ENCODE data around the gene AFF3.

Gene AFF3, protein sequence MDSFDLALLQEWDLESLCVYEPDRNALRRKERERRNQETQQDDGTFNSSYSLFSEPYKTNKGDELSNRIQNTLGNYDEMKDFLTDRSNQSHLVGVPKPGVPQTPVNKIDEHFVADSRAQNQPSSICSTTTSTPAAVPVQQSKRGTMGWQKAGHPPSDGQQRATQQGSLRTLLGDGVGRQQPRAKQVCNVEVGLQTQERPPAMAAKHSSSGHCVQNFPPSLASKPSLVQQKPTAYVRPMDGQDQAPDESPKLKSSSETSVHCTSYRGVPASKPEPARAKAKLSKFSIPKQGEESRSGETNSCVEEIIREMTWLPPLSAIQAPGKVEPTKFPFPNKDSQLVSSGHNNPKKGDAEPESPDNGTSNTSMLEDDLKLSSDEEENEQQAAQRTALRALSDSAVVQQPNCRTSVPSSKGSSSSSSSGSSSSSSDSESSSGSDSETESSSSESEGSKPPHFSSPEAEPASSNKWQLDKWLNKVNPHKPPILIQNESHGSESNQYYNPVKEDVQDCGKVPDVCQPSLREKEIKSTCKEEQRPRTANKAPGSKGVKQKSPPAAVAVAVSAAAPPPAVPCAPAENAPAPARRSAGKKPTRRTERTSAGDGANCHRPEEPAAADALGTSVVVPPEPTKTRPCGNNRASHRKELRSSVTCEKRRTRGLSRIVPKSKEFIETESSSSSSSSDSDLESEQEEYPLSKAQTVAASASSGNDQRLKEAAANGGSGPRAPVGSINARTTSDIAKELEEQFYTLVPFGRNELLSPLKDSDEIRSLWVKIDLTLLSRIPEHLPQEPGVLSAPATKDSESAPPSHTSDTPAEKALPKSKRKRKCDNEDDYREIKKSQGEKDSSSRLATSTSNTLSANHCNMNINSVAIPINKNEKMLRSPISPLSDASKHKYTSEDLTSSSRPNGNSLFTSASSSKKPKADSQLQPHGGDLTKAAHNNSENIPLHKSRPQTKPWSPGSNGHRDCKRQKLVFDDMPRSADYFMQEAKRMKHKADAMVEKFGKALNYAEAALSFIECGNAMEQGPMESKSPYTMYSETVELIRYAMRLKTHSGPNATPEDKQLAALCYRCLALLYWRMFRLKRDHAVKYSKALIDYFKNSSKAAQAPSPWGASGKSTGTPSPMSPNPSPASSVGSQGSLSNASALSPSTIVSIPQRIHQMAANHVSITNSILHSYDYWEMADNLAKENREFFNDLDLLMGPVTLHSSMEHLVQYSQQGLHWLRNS (N-terminal part only)

DNA sequence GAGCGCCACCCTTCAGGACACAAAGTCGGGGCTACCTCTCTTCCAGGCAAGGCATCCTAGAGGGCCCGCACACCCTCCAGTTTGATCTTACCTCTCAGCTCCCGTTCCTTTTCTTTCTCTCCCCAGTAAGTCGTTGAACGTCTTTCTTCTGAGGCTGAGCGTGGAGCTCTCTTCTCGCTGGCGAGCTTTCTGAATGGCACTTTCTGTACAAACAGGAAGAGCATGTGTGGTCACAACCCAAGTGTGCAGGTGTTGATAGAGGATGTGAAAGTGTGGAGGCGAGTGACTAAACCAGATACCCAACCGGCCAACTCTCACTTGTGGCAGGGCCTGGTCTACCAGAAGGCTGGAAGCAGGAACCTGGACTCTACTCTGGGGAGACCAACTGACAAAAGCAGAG is at the start of gene AFF3:
TSS of gene AFF3 (minus strand) at position 198 of the 400 bp plus-strand sequence. CDS start 38,136 bp downstream, outside the sequence.
- H3K27ac ChIP-seq (ENCODE audit: low read depth, low read length) = no peak within 1 kb of the TSS
- H3K4me3 ChIP-seq (ENCODE audit: low read depth in 1 of 5, low read length in 5 of 5) = peak within 1 kb of the TSS in 3 of 5 donors; percentile 1 to 42 (median 32)
- no peaks in the 10 kb centered on the region for H3K9me3 ChIP-seq (ENCODE audit: control insufficient read depth in 5 of 5, low read length in 5 of 5)
- H3K27me3 ChIP-seq (ENCODE audit: control insufficient read depth in 5 of 5, insufficient read depth in 4 of 5, low read length in 5 of 5) = no peaks in the 10 kb centered on the region
- no peak within 1 kb of the TSS for H3K9ac ChIP-seq (ENCODE audit: low read length in 5 of 5)
- peaks cover 0 to 12% (median 5%) of the 10 kb centered on the region in 5 donors for H3K4me1 ChIP-seq (ENCODE audit: control insufficient read depth in 5 of 5, insufficient read depth in 5 of 5, low read length in 5 of 5)
- peaks cover 0 to 3% (median 0%) of the 10 kb centered on the region in 5 donors for H3K36me3 ChIP-seq (ENCODE audit: control insufficient read depth in 5 of 5, insufficient read depth in 5 of 5, low read length in 5 of 5)

GRCh38 chr2:100189387-100189786 is 47.0 kb upstream of the AFF3 start:
- no peak overlapping the region for H3K27ac ChIP-seq (ENCODE audit: low read depth, low read length)
- H3K4me3 ChIP-seq (ENCODE audit: low read depth in 1 of 5, low read length in 5 of 5) = no peak overlapping the region
- H3K4me1 ChIP-seq (ENCODE audit: control insufficient read depth in 5 of 5, insufficient read depth in 5 of 5, low read length in 5 of 5) = peaks cover 0 to 37% (median 31%) of the 10 kb centered on the region in 5 donors
- H3K27me3 ChIP-seq (ENCODE audit: control insufficient read depth in 5 of 5, insufficient read depth in 4 of 5, low read length in 5 of 5) = no peaks in the 10 kb centered on the region
- peaks cover 0 to 3% (median 0%) of the 10 kb centered on the region in 5 donors for H3K9me3 ChIP-seq (ENCODE audit: control insufficient read depth in 5 of 5, low read length in 5 of 5)
- H3K9ac ChIP-seq (ENCODE audit: low read length in 5 of 5) = no peak overlapping the region
- no peaks in the 10 kb centered on the region for H3K36me3 ChIP-seq (ENCODE audit: control insufficient read depth in 5 of 5, insufficient read depth in 5 of 5, low read length in 5 of 5)

- H3K9ac ChIP-seq (ENCODE audit: low read length in 5 of 5) = no peak overlapping the region
- peaks cover 0 to 39% (median 20%) of the 10 kb centered on the region in 5 donors for H3K4me1 ChIP-seq (ENCODE audit: control insufficient read depth in 5 of 5, insufficient read depth in 5 of 5, low read length in 5 of 5)
- H3K9me3 ChIP-seq (ENCODE audit: control insufficient read depth in 5 of 5, low read length in 5 of 5) = peaks cover 0 to 3% (median 0%) of the 10 kb centered on the region in 5 donors
- no peak overlapping the region for H3K27ac ChIP-seq (ENCODE audit: low read depth, low read length)
- no peak overlapping the region for H3K4me3 ChIP-seq (ENCODE audit: low read depth in 1 of 5, low read length in 5 of 5)
- no peaks in the 10 kb centered on the region for H3K36me3 ChIP-seq (ENCODE audit: control insufficient read depth in 5 of 5, insufficient read depth in 5 of 5, low read length in 5 of 5)
- no peaks in the 10 kb centered on the region for H3K27me3 ChIP-seq (ENCODE audit: control insufficient read depth in 5 of 5, insufficient read depth in 4 of 5, low read length in 5 of 5)
Observed at GRCh38 chr2:100188326-100188725, 45.9 kb upstream of the AFF3 start.

- Histone ChIP-seq H3K4me3 (ENCODE audit: low read depth in 1 of 5, low read length in 5 of 5) (no peak overlapping the region), H3K27me3 (ENCODE audit: control insufficient read depth in 5 of 5, insufficient read depth in 4 of 5, low read length in 5 of 5) (no peaks in the 10 kb centered on the region), H3K9me3 (ENCODE audit: control insufficient read depth in 5 of 5, low read length in 5 of 5) (no peaks in the 10 kb centered on the region), H3K9ac (ENCODE audit: low read length in 5 of 5) (no peak overlapping the region), H3K36me3 (ENCODE audit: control insufficient read depth in 5 of 5, insufficient read depth in 5 of 5, low read length in 5 of 5) (no peaks in the 10 kb centered on the region), H3K27ac (ENCODE audit: low read depth, low read length) (no peak overlapping the region), H3K4me1 (ENCODE audit: control insufficient read depth in 5 of 5, insufficient read depth in 5 of 5, low read length in 5 of 5) (peaks cover 3 to 31% (median 15%) of the 10 kb centered on the region in 5 donors)
Observed at GRCh38 chr2:100186126-100186525, 43.7 kb upstream of the AFF3 start.

GRCh38 chr2:100185516-100185915 is 43.1 kb upstream of the AFF3 start:
- Histone ChIP-seq H3K27me3 (ENCODE audit: control insufficient read depth in 5 of 5, insufficient read depth in 4 of 5, low read length in 5 of 5) (no peaks in the 10 kb centered on the region), H3K4me3 (ENCODE audit: low read depth in 1 of 5, low read length in 5 of 5) (no peak overlapping the region), H3K27ac (ENCODE audit: low read depth, low read length) (no peak overlapping the region), H3K4me1 (ENCODE audit: control insufficient read depth in 5 of 5, insufficient read depth in 5 of 5, low read length in 5 of 5) (peaks cover 3 to 27% (median 13%) of the 10 kb centered on the region in 5 donors), H3K36me3 (ENCODE audit: control insufficient read depth in 5 of 5, insufficient read depth in 5 of 5, low read length in 5 of 5) (no peaks in the 10 kb centered on the region), H3K9ac (ENCODE audit: low read length in 5 of 5) (no peak overlapping the region), H3K9me3 (ENCODE audit: control insufficient read depth in 5 of 5, low read length in 5 of 5) (no peaks in the 10 kb centered on the region)

- Histone ChIP-seq H3K27me3 (ENCODE audit: control insufficient read depth in 5 of 5, insufficient read depth in 4 of 5, low read length in 5 of 5) (no peaks in the 10 kb centered on the region), H3K4me3 (ENCODE audit: low read depth in 1 of 5, low read length in 5 of 5) (no peak overlapping the region), H3K9me3 (ENCODE audit: control insufficient read depth in 5 of 5, low read length in 5 of 5) (no peaks in the 10 kb centered on the region), H3K4me1 (ENCODE audit: control insufficient read depth in 5 of 5, insufficient read depth in 5 of 5, low read length in 5 of 5) (peaks cover 3 to 27% (median 13%) of the 10 kb centered on the region in 5 donors), H3K36me3 (ENCODE audit: control insufficient read depth in 5 of 5, insufficient read depth in 5 of 5, low read length in 5 of 5) (no peaks in the 10 kb centered on the region), H3K9ac (ENCODE audit: low read length in 5 of 5) (no peak overlapping the region), H3K27ac (ENCODE audit: low read depth, low read length) (no peak overlapping the region)
Observed at GRCh38 chr2:100185105-100185504, 42.7 kb upstream of the AFF3 start.

- Histone ChIP-seq H3K36me3 (ENCODE audit: control insufficient read depth in 5 of 5, insufficient read depth in 5 of 5, low read length in 5 of 5) (no peaks in the 10 kb centered on the region), H3K27ac (ENCODE audit: low read depth, low read length) (no peak overlapping the region), H3K9ac (ENCODE audit: low read length in 5 of 5) (no peak overlapping the region), H3K9me3 (ENCODE audit: control insufficient read depth in 5 of 5, low read length in 5 of 5) (no peaks in the 10 kb centered on the region), H3K27me3 (ENCODE audit: control insufficient read depth in 5 of 5, insufficient read depth in 4 of 5, low read length in 5 of 5) (no peaks in the 10 kb centered on the region), H3K4me3 (ENCODE audit: low read depth in 1 of 5, low read length in 5 of 5) (no peak overlapping the region), H3K4me1 (ENCODE audit: control insufficient read depth in 5 of 5, insufficient read depth in 5 of 5, low read length in 5 of 5) (peaks cover 3 to 25% (median 11%) of the 10 kb centered on the region in 5 donors)
Observed at GRCh38 chr2:100184055-100184737, 41.8 kb upstream of the AFF3 start.

- Histone ChIP-seq H3K4me3 (ENCODE audit: low read depth in 1 of 5, low read length in 5 of 5) (no peak overlapping the region), H3K27ac (ENCODE audit: low read depth, low read length) (no peak overlapping the region)
Observed at GRCh38 chr2:100182494-100183361, 40.3 kb upstream of the AFF3 start.

More at GRCh38 chr2:100182494-100183361, 40.3 kb upstream of the AFF3 start:
- Histone ChIP-seq H3K9me3 (ENCODE audit: control insufficient read depth in 5 of 5, low read length in 5 of 5) (no peaks in the 10 kb centered on the region), H3K27me3 (ENCODE audit: control insufficient read depth in 5 of 5, insufficient read depth in 4 of 5, low read length in 5 of 5) (no peaks in the 10 kb centered on the region), H3K4me1 (ENCODE audit: control insufficient read depth in 5 of 5, insufficient read depth in 5 of 5, low read length in 5 of 5) (peaks cover 3 to 25% (median 11%) of the 10 kb centered on the region in 5 donors), H3K9ac (ENCODE audit: low read length in 5 of 5) (no peak overlapping the region), H3K36me3 (ENCODE audit: control insufficient read depth in 5 of 5, insufficient read depth in 5 of 5, low read length in 5 of 5) (no peaks in the 10 kb centered on the region)

Data from subcutaneous abdominal adipose tissue (tissue), 5 donors.